ENCODE measurements around the gene GPR157.

DNA sequence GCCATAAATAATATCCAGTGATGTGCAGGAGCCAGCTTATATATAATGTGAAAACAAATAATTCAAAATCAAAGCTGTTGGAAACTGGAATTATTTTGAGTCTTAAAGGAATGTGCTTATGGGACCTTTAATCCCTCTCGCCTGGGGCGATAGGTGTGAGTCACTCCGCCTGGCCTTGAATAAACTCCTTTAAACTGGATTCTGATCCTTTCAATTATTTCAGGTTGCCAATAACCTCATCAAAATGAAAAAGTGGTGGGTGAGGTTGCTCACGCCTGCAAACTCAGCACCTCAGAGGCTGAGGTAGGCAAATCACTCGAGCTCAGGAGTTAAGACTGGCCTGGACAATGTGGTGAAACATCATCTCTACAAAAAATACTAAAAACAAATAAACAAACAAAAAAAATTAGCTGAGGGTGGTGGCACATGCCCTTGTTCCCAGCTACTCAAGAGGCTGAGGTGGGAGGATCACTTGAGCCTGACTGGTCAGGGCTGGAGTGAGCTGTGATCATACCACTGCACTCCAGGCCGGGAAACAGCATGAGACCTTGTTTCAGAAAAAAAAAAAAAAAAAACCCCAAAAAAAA, 48.1 kb downstream of the GPR157 start:
- TF ChIP-seq, protein P1, sequence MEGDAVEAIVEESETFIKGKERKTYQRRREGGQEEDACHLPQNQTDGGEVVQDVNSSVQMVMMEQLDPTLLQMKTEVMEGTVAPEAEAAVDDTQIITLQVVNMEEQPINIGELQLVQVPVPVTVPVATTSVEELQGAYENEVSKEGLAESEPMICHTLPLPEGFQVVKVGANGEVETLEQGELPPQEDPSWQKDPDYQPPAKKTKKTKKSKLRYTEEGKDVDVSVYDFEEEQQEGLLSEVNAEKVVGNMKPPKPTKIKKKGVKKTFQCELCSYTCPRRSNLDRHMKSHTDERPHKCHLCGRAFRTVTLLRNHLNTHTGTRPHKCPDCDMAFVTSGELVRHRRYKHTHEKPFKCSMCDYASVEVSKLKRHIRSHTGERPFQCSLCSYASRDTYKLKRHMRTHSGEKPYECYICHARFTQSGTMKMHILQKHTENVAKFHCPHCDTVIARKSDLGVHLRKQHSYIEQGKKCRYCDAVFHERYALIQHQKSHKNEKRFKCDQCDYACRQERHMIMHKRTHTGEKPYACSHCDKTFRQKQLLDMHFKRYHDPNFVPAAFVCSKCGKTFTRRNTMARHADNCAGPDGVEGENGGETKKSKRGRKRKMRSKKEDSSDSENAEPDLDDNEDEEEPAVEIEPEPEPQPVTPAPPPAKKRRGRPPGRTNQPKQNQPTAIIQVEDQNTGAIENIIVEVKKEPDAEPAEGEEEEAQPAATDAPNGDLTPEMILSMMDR (conservative IDR thresholded peaks at IDR 0.05; ENCODE audit: low read depth in 2 of 2), result no peak
- TF ChIP-seq, protein P2, sequence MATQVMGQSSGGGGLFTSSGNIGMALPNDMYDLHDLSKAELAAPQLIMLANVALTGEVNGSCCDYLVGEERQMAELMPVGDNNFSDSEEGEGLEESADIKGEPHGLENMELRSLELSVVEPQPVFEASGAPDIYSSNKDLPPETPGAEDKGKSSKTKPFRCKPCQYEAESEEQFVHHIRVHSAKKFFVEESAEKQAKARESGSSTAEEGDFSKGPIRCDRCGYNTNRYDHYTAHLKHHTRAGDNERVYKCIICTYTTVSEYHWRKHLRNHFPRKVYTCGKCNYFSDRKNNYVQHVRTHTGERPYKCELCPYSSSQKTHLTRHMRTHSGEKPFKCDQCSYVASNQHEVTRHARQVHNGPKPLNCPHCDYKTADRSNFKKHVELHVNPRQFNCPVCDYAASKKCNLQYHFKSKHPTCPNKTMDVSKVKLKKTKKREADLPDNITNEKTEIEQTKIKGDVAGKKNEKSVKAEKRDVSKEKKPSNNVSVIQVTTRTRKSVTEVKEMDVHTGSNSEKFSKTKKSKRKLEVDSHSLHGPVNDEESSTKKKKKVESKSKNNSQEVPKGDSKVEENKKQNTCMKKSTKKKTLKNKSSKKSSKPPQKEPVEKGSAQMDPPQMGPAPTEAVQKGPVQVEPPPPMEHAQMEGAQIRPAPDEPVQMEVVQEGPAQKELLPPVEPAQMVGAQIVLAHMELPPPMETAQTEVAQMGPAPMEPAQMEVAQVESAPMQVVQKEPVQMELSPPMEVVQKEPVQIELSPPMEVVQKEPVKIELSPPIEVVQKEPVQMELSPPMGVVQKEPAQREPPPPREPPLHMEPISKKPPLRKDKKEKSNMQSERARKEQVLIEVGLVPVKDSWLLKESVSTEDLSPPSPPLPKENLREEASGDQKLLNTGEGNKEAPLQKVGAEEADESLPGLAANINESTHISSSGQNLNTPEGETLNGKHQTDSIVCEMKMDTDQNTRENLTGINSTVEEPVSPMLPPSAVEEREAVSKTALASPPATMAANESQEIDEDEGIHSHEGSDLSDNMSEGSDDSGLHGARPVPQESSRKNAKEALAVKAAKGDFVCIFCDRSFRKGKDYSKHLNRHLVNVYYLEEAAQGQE (IDR thresholded peaks at IDR 0.05; ENCODE audit: unreplicated experiment), result no peak
- no peak for TF ChIP-seq CREB1 (CRISPR knock-in tag; IDR thresholded peaks at IDR 0.05; ENCODE audit: low read depth)
- TF ChIP-seq EZH2 (IDR thresholded peaks at IDR 0.05; ENCODE audit: low read depth, unreplicated experiment), result no peak
- no peak for TF ChIP-seq ZNF114 (CRISPR knock-in tag; IDR thresholded peaks at IDR 0.05)
- no peak for TF ChIP-seq POLR2AphosphoS5 (IDR thresholded peaks at IDR 0.05; ENCODE audit: low read depth)
- TF ChIP-seq EZH2phosphoT487 (IDR thresholded peaks at IDR 0.05; ENCODE audit: unreplicated experiment), result no peak
- TF ChIP-seq JUNB (IDR thresholded peaks at IDR 0.05; ENCODE audit: unreplicated experiment), result no peak
- TF ChIP-seq, protein P3, sequence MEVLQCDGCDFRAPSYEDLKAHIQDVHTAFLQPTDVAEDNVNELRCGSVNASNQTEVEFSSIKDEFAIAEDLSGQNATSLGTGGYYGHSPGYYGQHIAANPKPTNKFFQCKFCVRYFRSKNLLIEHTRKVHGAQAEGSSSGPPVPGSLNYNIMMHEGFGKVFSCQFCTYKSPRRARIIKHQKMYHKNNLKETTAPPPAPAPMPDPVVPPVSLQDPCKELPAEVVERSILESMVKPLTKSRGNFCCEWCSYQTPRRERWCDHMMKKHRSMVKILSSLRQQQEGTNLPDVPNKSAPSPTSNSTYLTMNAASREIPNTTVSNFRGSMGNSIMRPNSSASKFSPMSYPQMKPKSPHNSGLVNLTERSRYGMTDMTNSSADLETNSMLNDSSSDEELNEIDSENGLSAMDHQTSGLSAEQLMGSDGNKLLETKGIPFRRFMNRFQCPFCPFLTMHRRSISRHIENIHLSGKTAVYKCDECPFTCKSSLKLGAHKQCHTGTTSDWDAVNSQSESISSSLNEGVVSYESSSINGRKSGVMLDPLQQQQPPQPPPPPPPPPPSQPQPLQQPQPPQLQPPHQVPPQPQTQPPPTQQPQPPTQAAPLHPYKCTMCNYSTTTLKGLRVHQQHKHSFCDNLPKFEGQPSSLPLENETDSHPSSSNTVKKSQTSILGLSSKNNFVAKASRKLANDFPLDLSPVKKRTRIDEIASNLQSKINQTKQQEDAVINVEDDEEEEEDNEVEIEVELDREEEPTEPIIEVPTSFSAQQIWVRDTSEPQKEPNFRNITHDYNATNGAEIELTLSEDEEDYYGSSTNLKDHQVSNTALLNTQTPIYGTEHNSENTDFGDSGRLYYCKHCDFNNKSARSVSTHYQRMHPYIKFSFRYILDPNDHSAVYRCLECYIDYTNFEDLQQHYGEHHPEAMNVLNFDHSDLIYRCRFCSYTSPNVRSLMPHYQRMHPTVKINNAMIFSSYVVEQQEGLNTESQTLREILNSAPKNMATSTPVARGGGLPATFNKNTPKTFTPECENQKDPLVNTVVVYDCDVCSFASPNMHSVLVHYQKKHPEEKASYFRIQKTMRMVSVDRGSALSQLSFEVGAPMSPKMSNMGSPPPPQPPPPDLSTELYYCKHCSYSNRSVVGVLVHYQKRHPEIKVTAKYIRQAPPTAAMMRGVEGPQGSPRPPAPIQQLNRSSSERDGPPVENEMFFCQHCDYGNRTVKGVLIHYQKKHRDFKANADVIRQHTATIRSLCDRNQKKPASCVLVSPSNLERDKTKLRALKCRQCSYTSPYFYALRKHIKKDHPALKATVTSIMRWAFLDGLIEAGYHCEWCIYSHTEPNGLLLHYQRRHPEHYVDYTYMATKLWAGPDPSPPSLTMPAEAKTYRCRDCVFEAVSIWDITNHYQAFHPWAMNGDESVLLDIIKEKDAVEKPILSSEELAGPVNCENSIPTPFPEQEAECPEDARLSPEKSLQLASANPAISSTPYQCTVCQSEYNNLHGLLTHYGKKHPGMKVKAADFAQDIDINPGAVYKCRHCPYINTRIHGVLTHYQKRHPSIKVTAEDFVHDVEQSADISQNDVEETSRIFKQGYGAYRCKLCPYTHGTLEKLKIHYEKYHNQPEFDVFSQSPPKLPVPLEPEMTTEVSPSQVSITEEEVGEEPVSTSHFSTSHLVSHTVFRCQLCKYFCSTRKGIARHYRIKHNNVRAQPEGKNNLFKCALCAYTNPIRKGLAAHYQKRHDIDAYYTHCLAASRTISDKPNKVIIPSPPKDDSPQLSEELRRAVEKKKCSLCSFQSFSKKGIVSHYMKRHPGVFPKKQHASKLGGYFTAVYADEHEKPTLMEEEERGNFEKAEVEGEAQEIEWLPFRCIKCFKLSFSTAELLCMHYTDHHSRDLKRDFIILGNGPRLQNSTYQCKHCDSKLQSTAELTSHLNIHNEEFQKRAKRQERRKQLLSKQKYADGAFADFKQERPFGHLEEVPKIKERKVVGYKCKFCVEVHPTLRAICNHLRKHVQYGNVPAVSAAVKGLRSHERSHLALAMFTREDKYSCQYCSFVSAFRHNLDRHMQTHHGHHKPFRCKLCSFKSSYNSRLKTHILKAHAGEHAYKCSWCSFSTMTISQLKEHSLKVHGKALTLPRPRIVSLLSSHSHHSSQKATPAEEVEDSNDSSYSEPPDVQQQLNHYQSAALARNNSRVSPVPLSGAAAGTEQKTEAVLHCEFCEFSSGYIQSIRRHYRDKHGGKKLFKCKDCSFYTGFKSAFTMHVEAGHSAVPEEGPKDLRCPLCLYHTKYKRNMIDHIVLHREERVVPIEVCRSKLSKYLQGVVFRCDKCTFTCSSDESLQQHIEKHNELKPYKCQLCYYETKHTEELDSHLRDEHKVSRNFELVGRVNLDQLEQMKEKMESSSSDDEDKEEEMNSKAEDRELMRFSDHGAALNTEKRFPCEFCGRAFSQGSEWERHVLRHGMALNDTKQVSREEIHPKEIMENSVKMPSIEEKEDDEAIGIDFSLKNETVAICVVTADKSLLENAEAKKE (CRISPR knock-in tag; IDR thresholded peaks at IDR 0.05), result no peak
